Endothelial cell of umbilical vein (primary cell): Measurements from ENCODE around the gene MID1. TPM values are rescaled to one million over a fixed set of nuclear protein-coding genes. Genes with fewer than 3 reads are reported as not detected.

ENCODE experiments used
- BruUV-seq: library from RNA; stranded (reverse); fragments of 400-500 nt; replicated peaks from 2 replicates; lab custom pipeline; 2021; lab: Mats Ljungman, UMichigan
- CTCF ChIA-PET: fragments of 300-600, 350-600 bp; sonication (Branson Sonifier 250); formaldehyde crosslinking; loops from one replicate; lab custom pipeline; 2021; ENCODE audit warnings: antibody characterized with exemption, inconsistent platforms; lab: Charles Lee
- POLR2A ChIA-PET: fragments of 300-600, 350-600 bp; sonication (Branson Sonifier 250); formaldehyde crosslinking; loops from one replicate; lab custom pipeline; 2021; ENCODE audit warnings: antibody characterized with exemption, inconsistent platforms; lab: Charles Lee
- DNase-seq: peaks from one replicate; pipeline ENCODE4 v3.0.0-alpha.2; 2011; ENCODE audit warnings: low read depth, low spot score
- FAIRE-seq: peaks from 2 replicates; lab custom pipeline; 2011; peaks lifted over from hg19 to GRCh38; lab: Jason Lieb, UNC
- H2AFZ ChIP-seq: 2 replicates; pipeline ENCODE4 v1.6.0; 2012; ENCODE audit warnings: low read depth, low read length, control low read depth, inconsistent platforms
- H3K27ac ChIP-seq: 2 replicates; pipeline ENCODE4 v1.5.1; 2011; ENCODE audit warnings: low read depth, mild to moderate bottlenecking, control low read depth, low read length, moderate library complexity; ENCODE audit not compliant: insufficient read depth
- H3K27me3 ChIP-seq, 2 experiments: 2 replicates each; pipeline versions ENCODE4 v1.6.0 to v1.6.1; 2011; ENCODE audit warnings: low read length in 2 of 2, mixed read lengths in 1 of 2; ENCODE audit not compliant: control insufficient read depth in 2 of 2, insufficient read depth in 2 of 2
- H3K36me3 ChIP-seq, 2 experiments: 2 replicates in 1 of 2; 3 replicates in 1 of 2; pipeline ENCODE4 v1.5.1; 2011; ENCODE audit warnings: low read length in 2 of 2, mild to moderate bottlenecking in 1 of 2, moderate library complexity in 1 of 2; ENCODE audit not compliant: control insufficient read depth in 2 of 2, insufficient read depth in 2 of 2; ENCODE audit errors: extremely low read depth in 1 of 2
- H3K4me1 ChIP-seq: 3 replicates; pipeline ENCODE4 v1.5.1; 2011; ENCODE audit warnings: mild to moderate bottlenecking, low read length; ENCODE audit not compliant: control insufficient read depth, insufficient read depth; ENCODE audit errors: extremely low read depth
- H3K4me2 ChIP-seq: 2 replicates; pipeline ENCODE4 v1.6.1; 2011; ENCODE audit warnings: low read length, control low read depth, mixed read lengths; ENCODE audit not compliant: insufficient read depth
- H3K4me3 ChIP-seq, 3 experiments: fragments of 200-600 bp in 1 of 3; sonication (generic), shearing (Covaris generic) in 1 of 3; replicated peaks in 1 of 3; 2 replicates each; pipeline ENCODE4 v1.5.1; 2011 to 2016; ENCODE audit warnings: control low read depth in 3 of 3, low read length in 3 of 3, mild to moderate bottlenecking in 2 of 3, inconsistent platforms in 1 of 3, low read depth in 1 of 3, moderate library complexity in 1 of 3; ENCODE audit not compliant: insufficient read depth in 1 of 3
- H3K79me2 ChIP-seq: 2 replicates; pipeline ENCODE4 v1.6.0; 2012; ENCODE audit warnings: low read length, inconsistent platforms; ENCODE audit not compliant: control insufficient read depth, insufficient read depth
- H3K9ac ChIP-seq: replicated peaks from 2 replicates; pipeline ENCODE3; 2011; ENCODE audit warnings: low read length, control low read depth; ENCODE audit not compliant: insufficient read depth; ENCODE audit errors: extremely low read depth
- H3K9me1 ChIP-seq: replicated peaks from 3 replicates; pipeline ENCODE4 v1.6.0; 2011; ENCODE audit warnings: mild to moderate bottlenecking, low read length; ENCODE audit not compliant: control insufficient read depth, insufficient read depth; ENCODE audit errors: extremely low read depth
- H3K9me3 ChIP-seq: replicated peaks from 2 replicates; pipeline ENCODE4 v1.5.1; 2012; ENCODE audit warnings: low read length, inconsistent platforms; ENCODE audit not compliant: control insufficient read depth, insufficient read depth
- H4K20me1 ChIP-seq: replicated peaks from 2 replicates; pipeline ENCODE3; 2011; ENCODE audit warnings: mild to moderate bottlenecking, low read length; ENCODE audit not compliant: control insufficient read depth, insufficient read depth; ENCODE audit errors: extremely low read depth
- CTCF ChIP-seq, 2 donors: IDR thresholded peaks; 1 replicate in 1 of 2; 2 replicates in 1 of 2; pipeline ENCODE4 v1.5.1; 2011; ENCODE audit warnings: low read length in 2 of 2, mild to moderate bottlenecking in 2 of 2, moderate library complexity in 2 of 2, control low read depth in 1 of 2, inconsistent platforms in 1 of 2, low read depth in 1 of 2; ENCODE audit not compliant: insufficient read depth in 1 of 2; ENCODE audit errors: extremely low read depth in 1 of 2
- EZH2 ChIP-seq: IDR thresholded peaks from 2 replicates; pipeline ENCODE4 v1.6.1; 2012; ENCODE audit warnings: borderline replicate concordance, low read depth, mild to moderate bottlenecking, moderate library complexity, low read length, inconsistent platforms; ENCODE audit not compliant: severe bottlenecking
- FOS ChIP-seq: IDR thresholded peaks from 2 replicates; pipeline ENCODE4 v1.6.1; 2011; ENCODE audit warnings: mild to moderate bottlenecking, low read length, moderate library complexity, borderline replicate concordance; ENCODE audit not compliant: insufficient read depth
- GATA2 ChIP-seq: IDR thresholded peaks from 2 replicates; pipeline ENCODE4 v1.7.0; 2011; ENCODE audit warnings: low read depth, mild to moderate bottlenecking, moderate library complexity, mixed read lengths, low read length; ENCODE audit not compliant: insufficient read length, insufficient read depth
- JUN ChIP-seq: IDR thresholded peaks from 2 replicates; pipeline ENCODE4 v1.6.1; 2011; ENCODE audit warnings: borderline replicate concordance, low read depth; ENCODE audit not compliant: insufficient read length, insufficient read depth
- MAX ChIP-seq: IDR thresholded peaks from 2 replicates; pipeline ENCODE4 v1.6.1; 2011; ENCODE audit not compliant: insufficient read depth, insufficient read length
- MYC ChIP-seq: IDR thresholded peaks from one replicate; pipeline ENCODE4 v1.6.1; 2011; ENCODE audit warnings: mild to moderate bottlenecking, low read depth, low read length
- POLR2A ChIP-seq: IDR thresholded peaks from 2 replicates; pipeline ENCODE4 v1.6.1; 2012; ENCODE audit warnings: low read depth, mild to moderate bottlenecking, control low read depth, low read length
- POLR2AphosphoS5 ChIP-seq: IDR thresholded peaks from 2 replicates; pipeline ENCODE4 v1.6.1; 2012; ENCODE audit warnings: low read depth, mild to moderate bottlenecking, control low read depth, low read length, moderate library complexity; ENCODE audit not compliant: insufficient read depth
- dilution Hi-C: fragments of 300-500 bp; cut with MboI; formaldehyde crosslinking; loops from one replicate; pipeline ENCODE4 v1.15.0; 2019; ENCODE audit warnings: low sequenced_read_pairs; ENCODE audit not compliant: extremely low pct_ligation_motif_present
- intact Hi-C: fragments of 100-400 bp; cut with micrococcal nuclease; formaldehyde crosslinking; loops from one replicate; pipeline ENCODE4 v1.10.0; 2022
- polyA plus RNA-seq, 4 experiments: library from polyadenylated mRNA; depleted of rRNA in 3 of 4; stranded (reverse) in 3 of 4; unstranded in 1 of 4; fragments of >200 nt; gene quantifications; 2 replicates each; pipeline versions ENCODE4 v1.2.1 to v1.2.3, GENCODE V29; 2011 to 2012; ENCODE audit warnings: missing spikeins in 1 of 4
- total RNA-seq: library from RNA; stranded (reverse); gene quantifications from 2 replicates; pipeline ENCODE4 v1.2.3, GENCODE V29; 2021

The MID1 gene
- total and polyA plus RNA-seq, 2 donors (not counting 3 experiments of a cell fraction or from before 2014, with no cell fraction given), result 21.3 to 29.8 TPM

GRCh38 chrX:10433296-10433965 lies 187.0 kb downstream of the MID1 start:
- BruUV-seq, result no TSS peak
- H4K20me1 ChIP-seq, result no peaks in the 10 kb centered on the region
- no peaks in the 10 kb centered on the region for H3K4me1 ChIP-seq
- ChIA-PET POLR2A (no interaction called here), CTCF (no interaction called here)
- dilution Hi-C loops, result no loop called here
- no peak overlapping the region for H3K4me2 ChIP-seq
- H3K9ac ChIP-seq, result no peak overlapping the region
- H3K4me3 ChIP-seq, result no peak overlapping the region
- intact Hi-C loops, result no loop called here
- no peaks in the 10 kb centered on the region for H3K36me3 ChIP-seq
- DNase-seq (no peak), FAIRE-seq (no peak)
- no peak overlapping the region for H2AFZ ChIP-seq
- H3K27me3 ChIP-seq, result no peaks in the 10 kb centered on the region
- H3K9me3 ChIP-seq, result no peaks in the 10 kb centered on the region
- no peak overlapping the region for H3K27ac ChIP-seq
- no peaks in the 10 kb centered on the region for H3K9me1 ChIP-seq
- TF ChIP-seq GATA2 (no peak), EZH2 (no peak), FOS (no peak), POLR2AphosphoS5 (no peak), JUN (no peak), POLR2A (no peak), MYC (no peak), CTCF (IDR thresholded peaks at IDR 0.05; ENCODE audit: extremely low read depth in 1 of 2, insufficient read depth in 1 of 2, low read depth in 1 of 2, low read length in 2 of 2) (no peak), MAX (no peak)
- H3K79me2 ChIP-seq, result no peaks in the 10 kb centered on the region
